NCI-H1092 treated with DMSO at 0.1 percent for 48 hours (cell line): ENCODE data around the gene C2orf78.

Source experiments
- DNase-seq: peaks from one replicate; lab custom pipeline; 2025; lab: John Stamatoyannopoulos, UW

C2orf78 gene

GRCh38 chr2:73839653-73840411, 55.8 kb downstream of the C2orf78 start:
- no peak for DNase-seq

GRCh38 chr2:73841912-73842738, 58.1 kb downstream of the C2orf78 start:
- DNase-seq = no peak

GRCh38 chr2:73842739-73843019, 58.7 kb downstream of the C2orf78 start:
- no peak for DNase-seq

- DNase-seq = no peak
Observed at GRCh38 chr2:73844087-73844486, 60.1 kb downstream of the C2orf78 start.

- DNase-seq = peak; percentile 19
Observed at GRCh38 chr2:73850009-73850408, 66.0 kb downstream of the C2orf78 start.

- no peak for DNase-seq
Observed at GRCh38 chr2:73851274-73851673, 67.3 kb downstream of the C2orf78 start.

GRCh38 chr2:73852020-73852419, 68.0 kb downstream of the C2orf78 start:
- no peak for DNase-seq

- DNase-seq = no peak
Observed at GRCh38 chr2:73855526-73855925, 71.5 kb downstream of the C2orf78 start.

GRCh38 chr2:73856214-73856613, 72.2 kb downstream of the C2orf78 start:
- no peak for DNase-seq

GRCh38 chr2:73859721-73860586, 76.0 kb downstream of the C2orf78 start:
- DNase-seq = no peak

- no peak for DNase-seq
Observed at GRCh38 chr2:73862987-73863386, 79.0 kb downstream of the C2orf78 start.
